ENCODE results near the gene CCDC78. TPM values are rescaled to one million over a fixed set of nuclear protein-coding genes. Genes with fewer than 3 reads are reported as not detected.

CCDC78 gene
- total and polyA plus RNA-seq, 3 donors from 2014 or later = 3.2 to 6.1 (median 5.7) TPM

DNA sequence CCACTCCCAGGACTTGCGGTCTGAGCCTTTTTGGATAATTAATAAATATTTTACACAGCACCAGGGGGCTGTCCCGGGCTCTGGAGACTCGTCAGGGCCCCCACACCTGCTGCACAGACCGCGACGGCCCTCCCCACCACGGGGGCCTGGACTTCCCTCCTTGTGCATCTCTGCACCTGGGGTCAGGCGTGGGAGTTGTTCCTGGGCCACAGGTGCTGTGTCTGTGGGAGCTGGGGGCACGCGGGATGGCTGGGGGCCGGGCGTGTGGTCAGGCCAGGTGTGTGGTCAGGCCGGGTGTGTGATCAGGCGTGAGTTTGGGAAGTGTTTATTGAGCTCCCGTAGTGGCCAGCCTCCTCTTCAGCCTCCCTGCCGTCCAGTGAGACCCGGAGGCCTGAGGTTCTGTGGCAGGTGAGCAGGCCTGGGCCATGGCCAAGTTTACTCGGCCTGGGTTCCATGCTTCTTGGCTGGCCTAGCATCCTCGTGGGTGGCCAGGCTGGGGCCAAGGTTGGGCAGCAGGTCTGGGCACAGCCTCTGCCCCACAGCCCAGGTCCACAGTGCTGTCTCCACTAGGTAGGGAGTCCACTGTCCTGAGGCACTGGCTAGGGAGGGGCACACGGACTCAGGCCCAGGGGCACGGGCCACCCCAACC, 47.9 kb downstream of the CCDC78 start:
- DNase-seq = no peak
- Histone ChIP-seq H3K27ac (peak overlapping the region in 1 of 2 donors; percentile 86), H3K4me1 (peaks cover 41% of the 10 kb centered on the region), H3K9me3 (no peaks in the 10 kb centered on the region), H3K4me3 (no peak overlapping the region), H3K36me3 (ENCODE audit: low read depth, missing control alignments) (no peaks in the 10 kb centered on the region), H3K27me3 (no peaks in the 10 kb centered on the region)
- 81 to 82% methylated on average over 14 to 21 of the region's 21 CpGs for WGBS, 2 donors
- intact Hi-C loops (cut with DNase I; ENCODE audit: low total_unique reads) = no loop called here
- TF ChIP-seq CTCF (IDR thresholded peaks at IDR 0.05) = no peak
- no peak for TF ChIP-seq POLR2A (IDR thresholded peaks at IDR 0.05)

GRCh38 chr16:677316-678190, 48.7 kb downstream of the CCDC78 start:
- Histone ChIP-seq H3K4me1 (peaks cover 38% of the 10 kb centered on the region), H3K4me3 (no peak overlapping the region), H3K27ac (no peak overlapping the region), H3K27me3 (no peaks in the 10 kb centered on the region), H3K9me3 (no peaks in the 10 kb centered on the region), H3K36me3 (ENCODE audit: low read depth, missing control alignments) (no peaks in the 10 kb centered on the region)
- intact Hi-C loops (cut with DNase I; ENCODE audit: low total_unique reads) = no loop called here
- 80 to 87% methylated on average over 18 to 57 of the region's 57 CpGs for WGBS, 2 donors
- TF ChIP-seq POLR2A (IDR thresholded peaks at IDR 0.05) = no peak
- no peak for TF ChIP-seq CTCF (IDR thresholded peaks at IDR 0.05)
- DNase-seq = no peak

DNA sequence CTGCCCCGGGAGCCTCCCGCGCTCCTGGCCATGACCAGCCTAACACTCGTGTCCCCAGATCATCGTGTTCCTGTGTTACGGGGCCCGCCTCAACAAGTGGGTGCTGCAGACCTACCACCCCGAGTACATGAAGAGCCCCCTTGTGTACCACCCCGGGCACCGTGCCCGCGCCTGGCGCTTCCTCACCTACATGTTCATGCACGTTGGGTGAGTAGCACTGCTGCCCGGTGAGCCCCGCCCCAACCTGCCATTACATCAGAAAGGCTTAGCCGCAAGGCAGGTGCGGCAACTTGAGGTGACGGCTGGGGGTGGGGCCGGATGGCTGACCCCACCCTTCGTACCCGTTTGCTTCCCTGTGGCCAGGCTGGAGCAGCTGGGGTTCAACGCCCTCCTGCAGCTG, 49.3 kb downstream of the CCDC78 start:
- Histone ChIP-seq H3K4me1 (peaks cover 38% of the 10 kb centered on the region), H3K9me3 (no peaks in the 10 kb centered on the region), H3K27ac (no peak overlapping the region), H3K4me3 (no peak overlapping the region), H3K27me3 (no peaks in the 10 kb centered on the region), H3K36me3 (ENCODE audit: low read depth, missing control alignments) (no peaks in the 10 kb centered on the region)
- WGBS, 2 donors = 87 to 90% methylated on average over 14 to 23 of the region's 23 CpGs
- TF ChIP-seq CTCF (IDR thresholded peaks at IDR 0.05) = no peak
- TF ChIP-seq POLR2A (IDR thresholded peaks at IDR 0.05) = no peak
- intact Hi-C loops (cut with DNase I; ENCODE audit: low total_unique reads) = no loop called here
- DNase-seq = no peak

GRCh38 chr16:676565-676902, 49.7 kb downstream of the CCDC78 start:
- Histone ChIP-seq H3K4me3 (no peak overlapping the region), H3K27ac (no peak overlapping the region), H3K27me3 (no peaks in the 10 kb centered on the region), H3K4me1 (peaks cover 34% of the 10 kb centered on the region), H3K9me3 (no peaks in the 10 kb centered on the region), H3K36me3 (ENCODE audit: low read depth, missing control alignments) (no peaks in the 10 kb centered on the region)
- TF ChIP-seq CTCF (IDR thresholded peaks at IDR 0.05) (no peak), POLR2A (IDR thresholded peaks at IDR 0.05) (no peak)
- intact Hi-C loops (cut with DNase I; ENCODE audit: low total_unique reads) = no loop called here
- WGBS, 2 donors = 87 to 94% methylated on average over 10 to 21 of the region's 21 CpGs
- no peak for DNase-seq
